Ramos (cell line): ENCODE data around the gene DLGAP1.
"Not testable (repeated sequence)": the region's sequence is repeated elsewhere in the genome, so short reads cannot be mapped to it uniquely, and the experiment has no call there.

Experiments
- in situ Hi-C: fragments of 300-500 bp; cut with MboI; formaldehyde crosslinking; loops from one replicate; pipeline ENCODE4 v1.14.3; 2022; ENCODE audit warnings: low sequenced_read_pairs; ENCODE audit not compliant: unreplicated experiment

Gene DLGAP1

GRCh38 chr18:3592864-3593263, 862.2 kb downstream of the DLGAP1 start:
- in situ Hi-C loops: loop anchor here (10.0 kb wide), 1 partner anchor 308 kb away; no protein-coding TSS in a partner anchor

GRCh38 chr18:3590096-3590630, 864.9 kb downstream of the DLGAP1 start:
- in situ Hi-C loops: loop anchor here (10.0 kb wide), 1 partner anchor 305 kb away; no protein-coding TSS in a partner anchor

- in situ Hi-C loops: no loop called here
Measured at GRCh38 chr18:3585656-3586509, 869.2 kb downstream of the DLGAP1 start.

GRCh38 chr18:3584897-3585460, 870.1 kb downstream of the DLGAP1 start:
- in situ Hi-C loops: no loop called here

- in situ Hi-C loops: no loop called here
Measured at GRCh38 chr18:3584266-3584861, 870.7 kb downstream of the DLGAP1 start.

- in situ Hi-C loops: no loop called here
Measured at GRCh38 chr18:3583873-3584247, 871.2 kb downstream of the DLGAP1 start.

- in situ Hi-C loops: not testable (repeated sequence)
Measured at GRCh38 chr18:3583106-3583872, 871.8 kb downstream of the DLGAP1 start.

GRCh38 chr18:3581890-3582289, 873.2 kb downstream of the DLGAP1 start:
- in situ Hi-C loops: no loop called here

- in situ Hi-C loops: not testable (repeated sequence)
Measured at GRCh38 chr18:3580523-3581025, 874.5 kb downstream of the DLGAP1 start.

GRCh38 chr18:3579701-3580100, 875.4 kb downstream of the DLGAP1 start:
- in situ Hi-C loops: no loop called here

- in situ Hi-C loops: no loop called here
Measured at GRCh38 chr18:3578621-3579020, 876.5 kb downstream of the DLGAP1 start.

GRCh38 chr18:3577281-3577855, 877.7 kb downstream of the DLGAP1 start:
- in situ Hi-C loops: no loop called here

GRCh38 chr18:3572761-3573160, 882.3 kb downstream of the DLGAP1 start:
- in situ Hi-C loops: no loop called here

GRCh38 chr18:3566851-3567250, 888.3 kb downstream of the DLGAP1 start:
- in situ Hi-C loops: no loop called here

GRCh38 chr18:3560755-3561154, 894.4 kb downstream of the DLGAP1 start:
- in situ Hi-C loops: no loop called here

GRCh38 chr18:3554811-3555427, 900.2 kb downstream of the DLGAP1 start:
- in situ Hi-C loops: no loop called here

- in situ Hi-C loops: no loop called here
Measured at GRCh38 chr18:3554091-3554601, 901.0 kb downstream of the DLGAP1 start.

GRCh38 chr18:3552305-3552704, 902.8 kb downstream of the DLGAP1 start:
- in situ Hi-C loops: no loop called here
